ENCODE results near the gene PPIE. TPM values are rescaled to one million over a fixed set of nuclear protein-coding genes. Genes with fewer than 3 reads are reported as not detected.

The PPIE gene
- total RNA-seq, 3 donors from 2014 or later (not counting 1 experiment from before 2014, with no cell fraction given) = 44.3 to 62.8 (median 59.8) TPM

GRCh38 chr1:39788758-39789570 is 50.3 kb downstream of the PPIE start, which contains the start of gene BMP8B:
Gene BMP8B, minus strand, starts transcription at chr1:39788865. Its CDS starts 380 bp downstream, at chr1:39788485.
- Mint-ChIP-seq H3K4me1 (peaks cover 5 to 15% of the 10 kb centered on the region in 2 donors), H3K36me3 (no peaks in the 10 kb centered on the region), H3K9me3 (no peaks in the 10 kb centered on the region), H3K27ac (peak within 1 kb of the TSS; percentile 73 to 83), H3K27me3 (ENCODE audit: low read depth in 2 of 2) (no peaks in the 10 kb centered on the region), H3K4me3 (peak within 1 kb of the TSS; percentile 87)
- WGBS (ENCODE audit: insufficient coverage) = 2% methylated on average over 91 of the region's 91 CpGs
- ATAC-seq = peak; percentile 86 to 90 (median 89)
- Histone ChIP-seq H3K36me3 (ENCODE audit: control insufficient read depth, insufficient read depth, low read length) (no peaks in the 10 kb centered on the region), H3K27ac (ENCODE audit: low read length) (peak within 1 kb of the TSS; percentile 38), H3K9me3 (ENCODE audit: control insufficient read depth, insufficient read depth, low read length) (no peaks in the 10 kb centered on the region), H3K4me3 (ENCODE audit: low read length) (peak within 1 kb of the TSS; percentile 45), H3K27me3 (ENCODE audit: control insufficient read depth, insufficient read depth, low read length) (no peaks in the 10 kb centered on the region), H3K4me1 (ENCODE audit: control insufficient read depth, insufficient read depth, low read length) (peaks cover 14% of the 10 kb centered on the region)
- DNase-seq = peak; percentile 56 to 70
- intact Hi-C loops (cut with micrococcal nuclease) = no loop called here
- no peak for TF ChIP-seq CTCF (IDR thresholded peaks at IDR 0.05)

DNA sequence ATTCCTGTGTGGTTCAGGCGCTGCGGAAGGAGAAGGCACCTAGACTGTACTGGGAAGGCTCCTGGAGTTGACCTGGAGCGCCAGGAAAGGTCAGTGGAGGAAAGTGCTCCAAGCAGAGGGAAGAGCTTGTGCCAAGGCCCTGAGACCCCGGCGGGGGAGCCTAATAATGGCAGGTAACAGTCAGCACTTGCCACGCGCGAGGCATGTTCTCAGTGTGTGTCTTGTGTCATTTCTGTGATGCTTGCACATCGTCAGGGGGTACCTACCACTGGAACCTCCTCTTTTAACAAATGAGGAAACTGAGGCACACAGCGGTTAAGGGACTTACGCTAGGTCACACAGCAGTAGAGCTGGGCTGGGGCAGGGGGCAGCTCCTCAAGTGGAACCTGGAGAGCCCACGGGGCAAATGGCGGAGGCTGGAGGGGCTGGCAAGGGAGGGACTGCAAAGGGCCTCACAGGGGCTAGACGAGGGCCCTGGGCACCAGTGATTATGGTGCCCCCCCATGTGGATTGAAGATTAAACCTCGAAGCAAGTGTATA is 51.0 kb downstream of the PPIE start:
- intact Hi-C loops (cut with micrococcal nuclease) = no loop called here
- Mint-ChIP-seq H3K4me3 (peak overlapping the region; percentile 87), H3K4me1 (peaks cover 5 to 15% of the 10 kb centered on the region in 2 donors), H3K27ac (peak overlapping the region; percentile 73 to 83), H3K9me3 (no peaks in the 10 kb centered on the region), H3K27me3 (ENCODE audit: low read depth in 2 of 2) (no peaks in the 10 kb centered on the region), H3K36me3 (no peaks in the 10 kb centered on the region)
- Histone ChIP-seq H3K36me3 (ENCODE audit: control insufficient read depth, insufficient read depth, low read length) (no peaks in the 10 kb centered on the region), H3K27ac (ENCODE audit: low read length) (peak overlapping the region; percentile 38), H3K4me3 (ENCODE audit: low read length) (peak overlapping the region; percentile 38), H3K9me3 (ENCODE audit: control insufficient read depth, insufficient read depth, low read length) (no peaks in the 10 kb centered on the region), H3K27me3 (ENCODE audit: control insufficient read depth, insufficient read depth, low read length) (no peaks in the 10 kb centered on the region), H3K4me1 (ENCODE audit: control insufficient read depth, insufficient read depth, low read length) (peaks cover 14% of the 10 kb centered on the region)
- TF ChIP-seq CTCF (IDR thresholded peaks at IDR 0.05) = no peak
- WGBS (ENCODE audit: insufficient coverage) = 63% methylated on average over 14 of the region's 15 CpGs
- no peak for DNase-seq
- no peak for ATAC-seq

DNA sequence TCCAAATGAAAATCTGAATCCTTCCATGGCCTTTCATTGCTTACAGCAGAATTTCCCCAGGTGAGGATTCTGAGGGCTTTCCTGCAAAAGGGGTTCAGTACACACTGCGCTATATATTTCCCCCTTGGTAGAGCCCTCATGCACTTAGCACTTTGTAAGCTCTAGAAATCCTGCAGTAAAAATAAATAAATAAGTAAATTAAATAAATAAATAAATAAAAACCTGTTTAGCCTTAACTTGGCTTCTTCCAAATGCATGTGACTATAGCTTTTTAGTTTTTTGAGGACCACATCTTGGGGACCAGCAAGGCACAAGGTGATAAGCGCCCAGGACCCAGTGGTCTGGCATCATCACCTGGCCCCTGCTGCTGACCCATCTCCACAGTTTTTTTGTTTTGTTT is 53.2 kb downstream of the PPIE start:
- DNase-seq = no peak
- Histone ChIP-seq H3K4me3 (ENCODE audit: low read length) (no peak overlapping the region), H3K9me3 (ENCODE audit: control insufficient read depth, insufficient read depth, low read length) (no peaks in the 10 kb centered on the region), H3K27ac (ENCODE audit: low read length) (no peak overlapping the region), H3K36me3 (ENCODE audit: control insufficient read depth, insufficient read depth, low read length) (no peaks in the 10 kb centered on the region), H3K4me1 (ENCODE audit: control insufficient read depth, insufficient read depth, low read length) (peaks cover 14% of the 10 kb centered on the region), H3K27me3 (ENCODE audit: control insufficient read depth, insufficient read depth, low read length) (no peaks in the 10 kb centered on the region)
- intact Hi-C loops (cut with micrococcal nuclease) = no loop called here
- no peak for ATAC-seq
- no peak for TF ChIP-seq CTCF (IDR thresholded peaks at IDR 0.05)
- Mint-ChIP-seq H3K4me1 (peaks cover 5 to 13% of the 10 kb centered on the region in 2 donors), H3K9me3 (no peaks in the 10 kb centered on the region), H3K27me3 (ENCODE audit: low read depth in 2 of 2) (no peaks in the 10 kb centered on the region), H3K4me3 (peak overlapping the region; percentile 28), H3K36me3 (no peaks in the 10 kb centered on the region), H3K27ac (no peak overlapping the region)
- 69% methylated on average over 2 of the region's 2 CpGs for WGBS (ENCODE audit: insufficient coverage)

Data from natural killer cell (primary cell).